NCI-H2196 (cell line): ENCODE data around the gene NAT8L.

Experiments
- DNase-seq: peaks from one replicate; lab custom pipeline; 2025; ENCODE audit not compliant: unreplicated experiment; lab: John Stamatoyannopoulos, UW

The NAT8L gene

DNA sequence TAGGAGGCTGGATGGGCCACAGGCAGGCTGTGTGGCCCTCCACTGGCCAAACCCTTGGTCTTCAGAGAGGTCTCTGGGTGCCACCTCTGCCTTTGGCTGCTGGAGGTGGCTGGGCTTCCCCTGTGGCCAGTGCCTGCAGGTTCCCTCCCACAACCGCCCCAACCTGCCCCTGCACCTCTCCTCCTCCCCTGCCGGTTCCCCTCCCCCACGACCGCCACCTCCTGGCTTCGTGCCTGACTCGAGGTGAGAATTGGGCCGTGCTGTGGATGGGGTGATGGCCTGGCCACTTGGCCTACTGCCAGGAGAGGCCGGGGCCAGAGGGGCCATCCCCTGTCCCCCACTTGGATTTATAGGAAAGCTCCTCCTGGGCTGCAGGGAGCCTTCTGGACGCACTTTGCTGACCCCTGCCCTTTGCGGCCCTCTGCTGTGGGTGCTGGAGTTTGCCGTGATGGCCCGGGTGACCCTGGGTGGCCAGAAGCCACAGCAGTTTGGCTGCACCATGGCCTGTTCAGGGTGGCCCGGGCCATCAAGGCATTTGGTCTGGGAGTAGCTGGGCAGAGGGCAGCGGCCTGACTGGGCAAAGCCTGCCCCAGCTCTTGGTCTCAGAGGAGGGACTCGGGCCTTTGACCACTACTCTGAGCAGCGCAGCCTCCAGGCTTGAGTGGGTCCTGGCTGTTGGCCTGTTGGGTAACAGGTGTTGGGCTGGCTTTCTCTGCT lies 3.8 kb downstream of the NAT8L start:
- DNase-seq = no peak

- no peak for DNase-seq
These were observed 4.6 kb downstream of the NAT8L start for GRCh38 chr4:2063557-2064275.

- DNase-seq = no peak
These were observed 5.3 kb downstream of the NAT8L start for GRCh38 chr4:2064276-2064991.

- no peak for DNase-seq
These were observed 6.2 kb downstream of the NAT8L start for GRCh38 chr4:2065106-2065930.

GRCh38 chr4:2066011-2066551 lies 7.0 kb downstream of the NAT8L start:
- DNase-seq = no peak

GRCh38 chr4:2066571-2067445 lies 7.7 kb downstream of the NAT8L start:
- DNase-seq = no peak

DNA sequence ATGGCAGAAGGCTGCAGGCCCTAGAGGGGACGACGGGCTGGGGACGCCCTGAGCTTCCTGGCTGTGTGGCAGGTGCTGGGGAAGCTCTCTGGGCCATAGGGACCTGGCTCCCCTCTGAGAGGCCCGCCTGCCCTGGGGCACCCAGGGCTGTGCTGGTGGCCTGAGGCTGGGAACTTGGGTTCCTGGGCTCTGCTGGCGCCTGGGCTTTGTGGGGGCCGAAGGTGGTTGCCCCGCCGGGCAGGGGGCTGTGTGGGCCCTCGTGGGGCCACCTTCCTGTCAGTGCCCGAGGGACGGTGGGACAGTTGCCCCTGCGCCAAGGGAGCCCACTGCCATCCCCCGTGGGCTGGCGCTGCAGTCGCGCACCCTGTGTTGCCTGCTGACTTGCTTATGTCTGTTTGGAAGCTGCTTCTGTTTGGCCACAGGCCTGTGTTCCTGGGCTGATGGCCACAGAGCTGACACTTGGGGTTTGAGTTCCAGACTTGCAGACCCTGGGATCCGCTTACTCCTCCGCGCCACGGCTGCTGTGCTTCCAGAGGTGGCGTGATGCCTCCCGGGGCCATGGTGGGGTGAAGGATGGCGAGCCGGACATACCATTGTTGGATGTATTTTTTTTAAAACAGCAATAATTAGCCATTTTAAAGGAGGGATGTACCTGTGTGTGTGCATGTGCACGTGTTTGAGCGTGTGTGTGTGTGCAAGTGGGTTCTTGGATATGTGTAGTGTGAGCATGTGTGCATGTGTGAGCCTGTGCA lies 8.5 kb downstream of the NAT8L start:
- no peak for DNase-seq

DNA sequence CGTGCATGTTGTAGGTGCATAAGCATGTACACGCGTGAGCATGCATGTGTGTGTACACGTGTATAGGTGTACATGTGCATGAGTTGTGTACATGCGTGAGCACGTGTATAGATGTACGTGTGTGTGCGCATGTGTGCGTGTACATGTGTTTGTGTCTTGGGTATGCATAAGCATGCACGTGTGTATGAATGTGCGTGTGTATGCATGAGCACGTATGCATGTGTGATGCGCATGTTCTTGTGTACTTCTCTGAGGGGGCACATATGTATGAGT lies 9.0 kb downstream of the NAT8L start:
- no peak for DNase-seq

DNA sequence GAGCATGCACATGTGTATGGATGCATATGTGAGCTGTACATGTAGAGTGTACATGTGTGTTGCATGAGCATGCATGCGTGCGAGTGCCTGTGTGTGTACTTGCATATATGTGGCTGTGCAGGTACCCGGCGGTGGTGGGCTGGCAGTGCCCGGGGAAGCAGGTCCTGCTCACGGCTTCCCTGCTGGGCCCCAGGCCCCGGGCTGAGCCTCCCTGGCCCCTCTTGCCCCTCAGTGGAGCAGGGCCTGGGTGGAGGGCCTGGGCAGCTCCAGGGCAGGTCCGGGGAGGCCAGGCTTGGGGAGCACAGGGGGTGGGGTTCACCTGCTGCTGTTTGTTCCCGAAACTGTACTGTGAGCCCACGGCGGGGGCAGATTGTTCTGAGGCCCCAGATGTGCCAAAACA lies 9.4 kb downstream of the NAT8L start:
- no peak for DNase-seq

GRCh38 chr4:2069161-2069971 lies 10.2 kb downstream of the NAT8L start:
- DNase-seq = no peak

- DNase-seq = no peak
These were observed 10.9 kb downstream of the NAT8L start for GRCh38 chr4:2069986-2070385.

GRCh38 chr4:2070421-2071251 lies 11.5 kb downstream of the NAT8L start:
- no peak for DNase-seq

DNA sequence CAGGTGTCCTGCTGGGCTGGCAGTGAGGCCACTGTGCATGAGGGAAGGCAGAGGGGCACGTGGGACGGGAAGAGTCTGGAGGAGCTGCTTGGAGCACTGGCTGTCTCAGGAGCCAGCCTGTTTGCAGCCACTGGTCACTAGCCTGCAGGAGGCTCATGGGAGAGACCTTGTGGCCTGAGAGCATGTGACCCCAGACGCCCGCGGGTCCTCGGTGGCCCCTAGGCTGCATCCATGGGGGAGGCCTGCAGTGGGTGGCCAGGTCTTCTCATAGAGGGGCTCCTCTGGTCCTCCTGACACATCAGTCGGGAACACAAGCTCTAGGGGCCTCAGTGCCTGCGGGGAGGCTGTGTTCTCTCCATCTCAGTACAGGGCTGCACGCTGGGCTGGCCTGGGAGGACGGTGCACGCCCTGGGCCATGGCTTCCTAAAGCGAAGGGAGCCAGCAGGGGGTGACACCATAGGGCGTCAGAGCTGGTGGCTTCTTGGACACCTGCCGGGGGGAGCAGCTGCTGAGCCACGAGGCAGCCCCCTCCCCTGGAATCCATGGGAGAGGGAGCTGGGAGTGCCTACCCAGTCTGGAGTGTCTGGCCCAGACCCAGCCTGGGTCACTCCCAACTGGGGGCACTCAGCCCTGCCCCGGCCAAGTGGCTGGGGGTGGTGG lies 12.3 kb downstream of the NAT8L start:
- DNase-seq = no peak

DNA sequence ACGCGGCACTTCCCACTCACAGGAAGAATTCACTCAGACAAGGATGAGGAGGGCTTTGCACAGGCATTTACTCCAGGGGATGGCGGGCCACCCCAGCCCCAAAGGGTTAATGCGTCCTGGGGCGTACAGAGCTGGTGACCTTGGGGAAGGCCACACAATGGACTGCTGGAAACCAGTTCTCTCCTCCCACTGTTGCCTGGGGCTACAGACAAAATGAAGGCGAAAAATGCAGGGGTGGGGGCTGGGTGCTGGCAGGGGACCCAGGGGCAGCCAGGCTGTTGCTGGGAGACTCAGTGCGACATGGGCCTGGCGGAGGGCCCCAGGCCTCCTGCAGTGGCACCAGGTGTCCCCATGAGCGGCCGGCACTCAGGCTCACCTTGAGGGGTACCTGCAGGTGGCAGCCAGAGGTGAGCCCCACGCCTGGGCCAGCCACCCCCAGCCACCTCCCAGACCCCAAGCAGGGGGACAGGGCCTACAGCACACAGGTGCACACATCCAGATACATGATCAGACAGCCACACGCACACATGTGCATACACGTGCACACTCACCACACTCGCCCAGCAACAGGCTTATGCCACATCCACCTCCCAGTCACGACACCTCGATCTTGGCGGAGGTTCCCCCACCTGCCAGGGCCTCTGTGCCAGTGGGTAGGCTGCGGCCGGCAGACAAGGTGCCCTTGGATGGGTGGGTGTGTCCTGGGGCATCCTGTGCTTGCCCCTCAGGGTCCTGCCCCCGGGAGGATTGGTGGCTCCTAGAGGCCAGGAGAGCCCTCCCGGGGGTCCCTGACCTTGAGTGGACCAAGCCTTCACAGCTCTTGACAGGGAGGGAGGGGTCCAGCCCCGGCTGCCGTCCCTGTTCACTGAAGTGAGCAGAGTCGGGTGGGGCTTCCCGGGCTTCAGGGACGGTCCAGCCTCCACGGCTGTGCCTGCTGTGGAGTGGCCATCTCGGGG lies 13.1 kb downstream of the NAT8L start:
- DNase-seq = no peak

- no peak for DNase-seq
These were observed 14.1 kb downstream of the NAT8L start for GRCh38 chr4:2072971-2073807.
